GM19397 (cell line): Measurements from ENCODE around the gene NRGN.
A peak's percentile ranks its signal among the peaks of the same experiment; 100 is the strongest.

Experiments used
- ATAC-seq: cut with Tn5 transposase; IDR thresholded peaks from one replicate; pipeline ENCODE4 v1.9.1; 2021; ENCODE audit warnings: mild to moderate bottlenecking, moderate library complexity; ENCODE audit not compliant: unreplicated experiment

NRGN gene

GRCh38 chr11:124739479-124740276 is at the start of gene NRGN:
Gene NRGN (plus strand): TSS chr11:124739942. CDS start chr11:124740085, 143 bp downstream.
- peak; percentile 98 for ATAC-seq

GRCh38 chr11:124693142-124693541 is 46.6 kb upstream of the NRGN start:
- ATAC-seq: no peak

GRCh38 chr11:124699547-124699946 is 40.2 kb upstream of the NRGN start:
- ATAC-seq: no peak

GRCh38 chr11:124700028-124700427 is 39.7 kb upstream of the NRGN start:
- ATAC-seq: no peak

- no peak for ATAC-seq
Observed at GRCh38 chr11:124707829-124708228, 31.9 kb upstream of the NRGN start.

- ATAC-seq: no peak
Observed at GRCh38 chr11:124712392-124712791, 27.4 kb upstream of the NRGN start.

- no peak for ATAC-seq
Observed at GRCh38 chr11:124716591-124716990, 23.2 kb upstream of the NRGN start.

GRCh38 chr11:124717421-124717785 is 22.3 kb upstream of the NRGN start:
- ATAC-seq: no peak

- ATAC-seq: no peak
Observed at GRCh38 chr11:124717786-124718651, 21.7 kb upstream of the NRGN start.

GRCh38 chr11:124718801-124719200 is 20.9 kb upstream of the NRGN start:
- ATAC-seq: no peak

- ATAC-seq: no peak
Observed at GRCh38 chr11:124719534-124719933, 20.2 kb upstream of the NRGN start.

GRCh38 chr11:124722176-124722575 is 17.6 kb upstream of the NRGN start:
- no peak for ATAC-seq

- peak; percentile 90 for ATAC-seq
Observed at GRCh38 chr11:124724979-124725718, 14.6 kb upstream of the NRGN start.

- no peak for ATAC-seq
Observed at GRCh38 chr11:124725719-124726105, 14.0 kb upstream of the NRGN start.

- no peak for ATAC-seq
Observed at GRCh38 chr11:124727474-124727873, 12.3 kb upstream of the NRGN start.

GRCh38 chr11:124728134-124728533 is 11.6 kb upstream of the NRGN start:
- ATAC-seq: no peak

GRCh38 chr11:124729571-124729970 is 10.2 kb upstream of the NRGN start:
- no peak for ATAC-seq

- ATAC-seq: no peak
Observed at GRCh38 chr11:124732230-124732629, 7.5 kb upstream of the NRGN start.

GRCh38 chr11:124736736-124737135 is 3.0 kb upstream of the NRGN start:
- ATAC-seq: no peak

- ATAC-seq: no peak
Observed at GRCh38 chr11:124737638-124738305, 2.0 kb upstream of the NRGN start.
